ENCODE results near the gene ITFG1. TPM values are rescaled to one million over a fixed set of nuclear protein-coding genes. Genes with fewer than 3 reads are reported as not detected.
"Not testable (repeated sequence)": the region's sequence is repeated elsewhere in the genome, so short reads cannot be mapped to it uniquely, and the experiment has no call there.

The ITFG1 gene
- total RNA-seq, 2 experiments from 2014 or later = 24.5 to 26.2 TPM

DNA sequence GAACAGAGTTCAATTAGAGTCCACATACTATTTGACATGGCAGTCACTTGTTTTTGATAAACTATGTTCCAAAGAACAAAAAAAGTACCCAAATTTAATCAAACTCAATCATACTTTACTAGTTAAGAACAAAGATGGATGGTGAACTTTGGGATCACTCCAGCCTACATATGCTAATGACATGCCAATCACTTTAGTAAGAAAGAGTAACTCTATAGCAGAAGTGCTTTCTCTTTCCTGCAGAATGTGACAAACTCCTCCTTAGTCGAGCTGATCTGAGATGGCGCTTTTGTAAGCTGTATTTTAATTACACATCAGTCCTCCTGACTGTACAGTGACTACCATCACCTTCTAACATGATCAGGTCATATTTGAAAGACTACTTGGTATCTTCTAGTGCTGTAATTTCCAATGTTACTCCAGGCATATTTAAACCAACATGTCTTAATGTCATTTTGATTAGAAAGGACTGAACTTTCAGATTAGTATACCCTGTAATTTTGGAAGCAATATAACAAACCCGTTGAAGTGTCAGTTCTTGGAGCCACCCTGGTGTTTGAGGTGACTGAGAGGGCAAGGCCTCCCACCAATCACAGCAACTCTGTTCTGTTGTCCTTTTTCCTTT is 321.2 kb downstream of the ITFG1 start:
- ChIA-PET CTCF (interaction anchor here (1.5 kb wide), 1 partner anchor 102 kb away, joined by 3 read pairs; no protein-coding TSS in a partner anchor), POLR2A (no interaction called here)

DNA sequence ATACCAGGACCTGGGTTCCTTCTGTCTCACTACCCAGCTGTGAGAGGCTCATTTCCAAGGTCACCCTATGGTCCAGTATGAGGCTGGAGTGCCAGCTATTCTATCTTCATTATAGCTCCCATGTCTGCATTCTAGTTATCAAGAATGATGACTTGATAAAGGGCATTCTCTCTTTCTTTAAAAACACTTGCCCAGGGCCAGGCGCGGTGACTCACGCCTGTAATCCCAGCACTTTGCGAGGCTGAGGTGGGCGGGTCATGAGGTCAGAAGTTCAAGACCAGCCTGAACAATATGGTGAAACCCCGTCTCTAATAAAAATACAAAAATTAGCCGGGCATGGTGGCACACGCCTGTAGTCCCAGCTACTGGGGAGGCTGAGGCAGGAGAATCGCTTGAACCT is 322.9 kb downstream of the ITFG1 start:
- CTCF ChIA-PET, POLR2A ChIA-PET: not testable (repeated sequence)

DNA sequence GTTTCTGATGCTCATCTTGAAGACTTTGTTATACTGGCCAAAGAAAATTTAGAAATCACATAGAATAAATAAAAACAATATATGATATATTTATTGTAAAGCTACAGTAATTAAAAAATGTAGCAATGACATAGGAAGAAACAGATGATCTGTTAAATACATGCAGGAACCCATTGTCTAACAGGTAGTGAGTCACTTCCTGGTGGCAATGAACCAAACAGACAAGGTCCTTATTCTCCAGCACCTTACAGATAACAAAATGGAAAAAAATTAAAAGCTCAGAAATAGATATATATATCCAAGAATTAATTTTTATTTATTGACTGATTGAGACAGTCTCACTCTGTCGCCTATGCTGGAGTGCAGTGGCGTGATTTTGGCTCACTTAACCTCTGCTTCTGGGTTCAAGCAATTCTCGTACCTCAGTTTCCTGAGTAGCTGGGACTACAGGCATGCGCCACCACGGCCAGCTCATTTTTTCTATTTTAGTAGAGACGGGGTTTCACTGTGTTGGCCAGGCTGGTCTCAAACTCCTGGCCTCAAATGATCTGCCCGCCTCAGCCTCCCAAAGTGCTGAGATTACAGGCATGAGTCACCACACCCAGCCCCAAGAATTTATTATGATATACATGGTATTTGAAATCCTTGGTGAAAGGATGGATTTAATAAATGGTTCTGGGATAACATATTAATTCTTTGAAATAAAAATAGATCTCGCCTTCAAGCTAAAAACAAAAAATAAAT is 324.6 kb downstream of the ITFG1 start:
- CTCF ChIA-PET = interaction anchor here (0.9 to 1.6 kb wide), 2 partner anchors 22 to 164 kb away, joined by 3 read pairs; no protein-coding TSS in a partner anchor

DNA sequence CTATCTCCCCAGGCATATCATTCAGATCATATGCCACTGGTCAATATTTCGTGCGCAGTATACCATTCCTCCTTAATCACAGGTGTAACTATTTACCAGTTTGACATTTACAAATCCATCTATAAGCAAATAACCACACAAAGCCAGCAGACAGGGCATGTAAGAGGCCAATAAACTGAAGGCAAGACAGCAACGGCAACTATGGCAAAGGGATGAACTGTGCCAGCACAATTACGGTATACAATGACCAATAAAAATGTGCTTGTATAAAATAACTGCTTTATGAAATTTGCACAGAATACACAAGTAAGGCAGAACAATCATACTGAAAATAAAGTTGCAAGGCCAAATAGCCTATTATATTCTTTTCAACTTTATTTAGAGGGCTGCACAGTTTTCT is 326.3 kb downstream of the ITFG1 start:
- CTCF ChIA-PET = no interaction called here
- POLR2A ChIA-PET = no interaction called here

More for the DNA sequence above, 324.6 kb downstream of the ITFG1 start:
- POLR2A ChIA-PET = no interaction called here

DNA sequence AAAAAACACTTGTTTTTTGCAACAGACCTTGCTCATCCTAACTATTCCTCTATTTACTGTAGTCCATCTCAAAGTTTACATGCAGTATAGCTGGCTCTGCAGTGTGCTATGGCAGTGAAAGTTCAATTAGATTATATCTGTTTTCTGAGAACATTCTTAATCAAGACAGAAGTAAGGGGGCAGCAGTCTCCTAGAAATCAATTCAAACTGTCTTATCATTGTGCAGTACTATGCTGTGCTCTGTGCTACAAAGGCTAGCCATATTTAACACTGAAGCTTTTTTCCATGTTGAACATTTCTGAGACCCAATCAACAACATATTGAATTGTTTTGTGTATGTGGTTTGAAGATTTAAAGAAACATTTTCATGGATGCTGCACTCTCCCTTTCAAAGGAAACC is 328.6 kb downstream of the ITFG1 start:
- ChIA-PET POLR2A (no interaction called here), CTCF (no interaction called here)

GRCh38 chr16:47129755-47130435 is 331.0 kb downstream of the ITFG1 start:
- ChIA-PET POLR2A (no interaction called here), CTCF (no interaction called here)

- ChIA-PET CTCF (no interaction called here), POLR2A (no interaction called here)
Measured at GRCh38 chr16:47127541-47127940, 333.3 kb downstream of the ITFG1 start.

- ChIA-PET POLR2A (no interaction called here), CTCF (no interaction called here)
Measured at GRCh38 chr16:47125757-47126156, 335.1 kb downstream of the ITFG1 start.

GRCh38 chr16:47113130-47113529 is 347.7 kb downstream of the ITFG1 start:
- ChIA-PET POLR2A (interaction anchor here (0.6 to 1.3 kb wide), 2 partner anchors 18 to 31 kb away, joined by 3 read pairs; partner anchors contain the start of gene NETO2), CTCF (interaction anchor here (0.7 to 2.2 kb wide), 4 partner anchors 29 to 1242 kb away, joined by 3 to 6 read pairs (median 4); partner anchors contain the start of gene NETO2)

GRCh38 chr16:47110939-47111338 is 349.9 kb downstream of the ITFG1 start:
- ChIA-PET POLR2A (interaction anchor here (0.6 kb wide), 1 partner anchor 235 kb away, joined by 5 read pairs; no protein-coding TSS in a partner anchor), CTCF (no interaction called here)

DNA sequence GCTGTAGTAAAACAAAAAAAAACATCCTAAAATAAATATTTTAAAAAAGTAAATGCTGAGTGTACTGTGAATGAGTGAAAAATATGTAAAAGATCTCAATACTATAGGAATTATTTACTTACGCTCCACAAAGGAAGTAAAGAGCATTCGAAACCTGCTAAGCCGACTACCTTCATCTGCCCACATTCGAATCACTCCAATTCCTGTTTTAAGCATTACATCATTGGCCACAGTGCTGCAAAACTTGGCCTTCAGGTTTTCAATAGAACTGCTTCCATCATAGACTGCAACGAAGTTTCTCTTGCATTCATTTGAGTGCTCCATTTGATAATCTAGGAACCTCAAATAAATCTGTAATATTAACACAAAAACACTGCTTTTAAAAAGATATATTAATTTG is 351.5 kb downstream of the ITFG1 start:
- POLR2A ChIA-PET = no interaction called here
- CTCF ChIA-PET = no interaction called here

Other genes with a start within 250 kb of the ITFG1 start
- gene PHKB, start 268 bp upstream of the ITFG1 start, total RNA-seq = 10 to 100 TPM; 21.5 to 26.5 TPM

Data from activated CD8-positive, alpha-beta memory T cell treated with anti-CD3 and anti-CD28 coated beads for 36 hours (primary cell).